Activated CD8-positive, alpha-beta T cell treated with anti-CD3 and anti-CD28 coated beads, Interleukin-2, amount 10 ng/mL, durations not matched to agents 7 days and 5 days (primary cell): ENCODE measurements around the gene COLEC11. TPM values are rescaled to one million over a fixed set of nuclear protein-coding genes. Genes with fewer than 3 reads are reported as not detected.
"Not testable (repeated sequence)": the region's sequence is repeated elsewhere in the genome, so short reads cannot be mapped to it uniquely, and the experiment has no call there.

Experiments used
- ATAC-seq: fragments of 150-1000 bp; cut with Tn5 transposase; one replicate; pipeline ENCODE4 v1.10.0; 2021; ENCODE audit warnings: moderate library complexity
- CTCF ChIA-PET: fragments of 350-600 bp; sonication (Branson Sonifier 250); formaldehyde crosslinking; loops from one replicate; lab custom pipeline; 2021; ENCODE audit warnings: antibody characterized with exemption; lab: Charles Lee
- POLR2A ChIA-PET: fragments of 350-600 bp; sonication (Branson Sonifier 250); formaldehyde crosslinking; loops from one replicate; lab custom pipeline; 2021; ENCODE audit warnings: antibody characterized with exemption; lab: Charles Lee
- DNase-seq: peaks from one replicate; pipeline ENCODE4 v3.0.0-alpha.2; 2020
- H3K27ac Mint-ChIP-seq: one replicate; pipeline ENCODE4 v1.8.0; 2021; ENCODE audit warnings: mild to moderate bottlenecking, mixed read lengths
- H3K27me3 Mint-ChIP-seq: one replicate; pipeline ENCODE4 v1.8.0; 2021; ENCODE audit warnings: low read depth, mixed read lengths
- H3K36me3 Mint-ChIP-seq: one replicate; pipeline ENCODE4 v1.8.0; 2021; ENCODE audit warnings: low read depth, mixed read lengths
- H3K4me1 Mint-ChIP-seq: one replicate; pipeline ENCODE4 v1.8.0; 2021; ENCODE audit warnings: low read depth, mixed read lengths
- H3K4me3 Mint-ChIP-seq: one replicate; pipeline ENCODE4 v1.8.0; 2021; ENCODE audit warnings: mild to moderate bottlenecking, mixed read lengths
- H3K9me3 Mint-ChIP-seq: one replicate; pipeline ENCODE4 v1.8.0; 2022; ENCODE audit warnings: mixed read lengths; ENCODE audit not compliant: insufficient read depth
- total RNA-seq, 2 experiments: library from RNA; stranded (reverse); gene quantifications; one replicate each; pipeline ENCODE4 v1.2.3, GENCODE V29; 2021

Gene COLEC11
- total RNA-seq, 2 experiments from 2014 or later = not detected

DNA sequence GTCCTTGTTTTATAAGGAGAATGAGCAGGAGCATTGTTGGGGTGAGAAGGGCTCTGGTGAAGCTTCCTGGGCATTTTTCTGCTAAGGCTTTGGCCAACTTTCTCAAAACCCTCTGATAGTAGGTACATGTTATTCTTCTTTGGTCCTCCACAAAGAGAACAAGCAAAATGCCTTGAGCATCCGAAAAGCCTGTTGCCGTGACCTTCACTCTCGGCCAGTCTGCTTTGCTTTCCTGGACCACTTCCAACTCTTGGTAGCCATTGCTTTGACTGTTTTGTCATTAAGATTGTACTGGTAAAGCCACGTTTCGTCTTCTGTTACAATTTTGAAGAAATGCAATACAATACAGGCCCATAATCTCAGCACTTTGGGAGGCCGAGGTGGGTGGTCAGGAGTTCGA is 35.7 kb downstream of the COLEC11 start:
- Mint-ChIP-seq H3K27ac (no peak overlapping the region), H3K27me3 (no peaks in the 10 kb centered on the region), H3K4me1 (no peaks in the 10 kb centered on the region), H3K4me3 (no peak overlapping the region), H3K9me3 (no peaks in the 10 kb centered on the region), H3K36me3 (no peaks in the 10 kb centered on the region)
- POLR2A ChIA-PET = no interaction called here
- CTCF ChIA-PET = no interaction called here
- ATAC-seq = no peak
- no peak for DNase-seq

DNA sequence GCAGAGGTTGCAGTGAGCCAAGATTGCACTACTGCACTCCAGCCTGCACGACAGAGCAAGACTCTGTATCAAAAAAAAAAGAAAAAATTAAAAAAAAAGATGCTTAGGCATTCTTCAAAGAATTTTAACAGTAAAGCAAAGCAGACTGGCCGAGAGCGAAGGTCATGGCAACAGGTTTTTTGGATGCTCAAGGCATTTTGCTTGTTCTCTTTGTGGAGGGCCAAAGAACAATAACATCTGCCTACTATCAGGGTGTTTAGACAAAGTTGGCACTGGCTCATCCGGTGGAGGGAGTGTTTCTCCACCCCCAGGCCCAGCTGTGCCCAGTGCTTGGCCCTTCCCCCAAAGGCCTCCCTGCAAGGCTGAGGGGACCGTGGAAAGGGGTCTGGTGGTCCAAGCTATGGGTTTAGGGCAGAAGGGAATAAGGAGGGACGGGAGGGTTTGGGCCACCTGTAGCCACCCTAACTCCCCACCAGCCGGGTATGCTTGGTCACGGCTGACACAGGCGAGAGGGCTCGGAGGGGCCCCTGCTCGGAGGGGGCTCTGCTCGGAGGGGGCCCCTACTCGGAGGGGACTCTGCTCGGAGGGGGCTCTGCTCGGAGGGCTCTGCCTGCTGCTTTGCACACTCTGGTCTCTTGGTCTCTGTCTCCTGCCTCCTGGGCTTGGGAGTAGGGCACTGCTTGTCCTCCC is 36.4 kb downstream of the COLEC11 start:
- POLR2A ChIA-PET = no interaction called here

DNA sequence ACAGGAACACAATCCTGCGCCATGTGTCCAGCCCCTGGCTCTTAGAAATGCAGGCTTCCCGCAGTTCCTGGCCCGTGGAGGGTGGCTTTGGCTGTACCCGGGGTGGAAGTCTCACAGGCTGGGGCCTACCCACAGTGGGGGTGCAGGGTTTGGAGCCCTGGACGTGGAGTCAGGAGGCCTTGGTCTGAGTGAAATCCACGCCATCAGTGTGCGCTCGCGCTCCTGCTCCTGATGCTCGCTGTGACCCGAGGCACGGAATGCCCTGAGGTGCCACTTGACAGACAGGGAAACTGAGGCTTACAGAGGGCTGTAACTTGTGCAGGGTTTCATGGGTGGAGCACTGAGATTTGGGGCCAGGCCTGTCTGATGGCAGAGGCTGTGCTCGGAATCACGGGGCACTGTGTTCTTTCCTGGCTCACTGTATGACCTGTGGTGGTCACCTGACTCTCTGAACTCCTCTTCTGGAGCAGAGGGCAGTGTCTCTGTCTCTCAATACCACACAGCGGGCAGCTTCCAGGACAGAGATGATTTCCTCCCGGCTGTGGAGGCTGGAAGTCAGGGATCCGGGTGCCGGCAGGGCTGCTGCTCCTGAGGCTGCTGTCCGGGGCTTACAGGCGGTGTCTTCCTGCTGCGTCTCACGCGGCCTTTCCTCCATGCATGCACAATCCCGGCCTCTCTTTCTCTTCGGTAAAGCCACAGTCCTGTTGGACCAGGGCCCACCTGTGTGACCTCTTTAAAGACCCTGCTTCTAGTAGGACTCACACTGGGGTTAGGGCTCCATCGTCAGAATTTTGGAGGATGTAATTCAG is 37.1 kb downstream of the COLEC11 start:
- H3K9me3 Mint-ChIP-seq = no peaks in the 10 kb centered on the region
- no peak for DNase-seq
- H3K27ac Mint-ChIP-seq = no peak overlapping the region
- no peaks in the 10 kb centered on the region for H3K4me1 Mint-ChIP-seq
- no peaks in the 10 kb centered on the region for H3K36me3 Mint-ChIP-seq
- H3K4me3 Mint-ChIP-seq = no peak overlapping the region
- ChIA-PET POLR2A (no interaction called here), CTCF (no interaction called here)
- no peak for ATAC-seq
- no peaks in the 10 kb centered on the region for H3K27me3 Mint-ChIP-seq

More for the DNA sequence above, 36.4 kb downstream of the COLEC11 start:
- Mint-ChIP-seq H3K27me3 (no peaks in the 10 kb centered on the region), H3K4me1 (no peaks in the 10 kb centered on the region), H3K4me3 (no peak overlapping the region), H3K9me3 (no peaks in the 10 kb centered on the region), H3K36me3 (no peaks in the 10 kb centered on the region), H3K27ac (no peak overlapping the region)
- CTCF ChIA-PET = no interaction called here
- ATAC-seq (no peak), DNase-seq (no peak)

DNA sequence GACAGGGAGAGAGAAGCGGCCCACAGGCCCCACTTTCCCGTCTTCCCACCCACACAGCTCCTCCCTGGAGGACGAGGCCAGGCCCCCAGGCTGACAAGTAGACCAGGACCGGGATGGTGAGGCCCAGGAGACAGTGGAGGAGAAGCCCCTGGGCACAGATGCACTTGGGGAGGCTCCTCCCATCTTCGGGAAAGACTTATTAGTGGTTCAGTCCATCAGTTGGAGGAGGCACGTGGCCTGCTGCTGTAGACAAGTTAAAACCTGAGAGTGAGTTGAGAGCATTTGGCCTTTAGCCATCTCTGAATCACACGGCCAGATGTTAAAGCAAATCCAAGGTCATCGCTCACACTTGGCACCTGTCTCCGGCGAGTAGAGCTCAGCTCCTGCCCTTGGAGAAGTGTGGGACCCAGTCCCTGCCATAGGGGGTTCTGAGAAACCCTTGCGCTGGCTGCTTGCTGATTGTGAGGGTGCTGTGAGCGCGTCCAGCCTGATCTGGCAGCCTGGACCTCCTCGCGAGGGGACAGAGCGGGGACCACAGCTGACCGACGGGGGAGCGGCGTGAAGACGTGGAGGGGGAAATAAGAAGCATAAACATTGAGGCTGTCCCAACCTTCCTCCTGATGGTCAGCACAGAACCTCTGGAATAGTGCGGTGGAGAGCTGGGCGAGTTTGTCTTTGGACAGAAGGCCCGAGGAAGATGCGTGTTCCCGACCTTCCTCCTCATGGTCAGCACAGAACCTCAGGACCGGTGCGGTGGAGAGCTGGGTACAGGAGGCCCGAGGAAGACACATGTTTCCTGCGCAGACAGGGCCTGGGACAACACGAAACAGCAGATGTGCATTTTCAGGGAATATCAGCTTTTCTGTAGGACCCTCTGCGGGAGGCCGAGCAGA is 38.4 kb downstream of the COLEC11 start:
- no peak overlapping the region for H3K27ac Mint-ChIP-seq
- no peak for DNase-seq

DNA sequence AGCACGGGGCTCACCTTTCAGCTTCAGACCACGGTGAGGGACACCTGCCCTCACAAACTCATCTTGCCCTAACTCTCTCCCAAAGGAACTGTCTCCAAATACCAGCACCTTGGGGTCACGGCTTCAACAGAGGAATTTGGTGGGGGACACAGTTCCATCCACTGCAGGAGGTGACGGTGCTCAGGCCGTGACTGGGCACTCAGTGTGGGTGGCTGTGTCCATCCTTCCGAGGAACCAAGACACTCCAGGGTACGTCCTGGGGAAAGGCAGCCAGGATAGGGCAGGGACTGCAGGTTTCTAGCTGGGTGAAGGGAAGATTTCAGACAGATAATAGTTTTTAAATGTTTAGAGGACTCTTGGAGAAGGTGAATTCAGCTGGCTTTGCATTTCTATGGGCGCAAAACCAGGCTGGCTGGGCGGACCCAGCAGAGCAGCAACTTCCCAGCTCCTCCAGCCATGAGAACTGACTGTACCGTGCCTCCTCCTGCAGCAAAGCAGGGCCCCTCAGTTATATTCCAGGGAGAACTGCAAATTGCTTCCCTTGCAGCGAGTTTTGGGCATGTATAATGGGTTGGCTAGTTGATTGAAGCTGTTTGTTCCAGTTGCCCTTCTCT is 39.2 kb downstream of the COLEC11 start:
- Mint-ChIP-seq H3K4me1 (no peaks in the 10 kb centered on the region), H3K27ac (no peak overlapping the region), H3K27me3 (no peaks in the 10 kb centered on the region), H3K36me3 (no peaks in the 10 kb centered on the region), H3K9me3 (no peaks in the 10 kb centered on the region), H3K4me3 (no peak overlapping the region)
- DNase-seq (no peak), ATAC-seq (no peak)
- POLR2A ChIA-PET = no interaction called here
- CTCF ChIA-PET = no interaction called here

More for the DNA sequence above, 38.4 kb downstream of the COLEC11 start:
- POLR2A ChIA-PET = no interaction called here
- ATAC-seq = no peak
- Mint-ChIP-seq H3K4me3 (no peak overlapping the region), H3K27me3 (no peaks in the 10 kb centered on the region), H3K36me3 (no peaks in the 10 kb centered on the region), H3K4me1 (no peaks in the 10 kb centered on the region), H3K9me3 (no peaks in the 10 kb centered on the region)
- CTCF ChIA-PET = no interaction called here

DNA sequence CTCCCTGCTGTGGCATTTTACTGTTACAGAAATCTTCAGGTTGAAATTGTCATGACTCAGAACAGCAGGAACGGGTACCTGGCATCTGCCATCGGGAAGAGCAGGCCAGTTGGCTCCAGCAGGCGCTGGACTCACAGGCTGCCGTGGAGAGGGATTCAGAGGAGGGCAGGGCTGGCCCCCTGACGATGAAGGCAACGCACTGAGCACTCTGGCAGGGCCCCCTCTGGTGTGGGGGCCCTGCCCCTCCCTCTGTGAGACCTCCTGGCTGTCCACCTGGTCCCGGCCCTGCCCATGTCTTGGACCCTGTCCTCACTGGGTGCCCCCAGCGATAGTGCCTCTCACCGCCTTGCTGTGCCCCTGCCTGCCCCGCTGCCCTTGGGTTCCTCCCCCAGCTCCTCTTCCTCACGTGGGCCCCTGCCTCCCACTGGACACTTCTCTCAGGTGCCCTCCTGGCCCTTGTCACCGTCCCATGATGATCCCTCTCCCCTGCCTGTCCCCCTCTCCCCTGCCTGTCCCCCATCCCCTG is 39.7 kb downstream of the COLEC11 start:
- no peak for DNase-seq

DNA sequence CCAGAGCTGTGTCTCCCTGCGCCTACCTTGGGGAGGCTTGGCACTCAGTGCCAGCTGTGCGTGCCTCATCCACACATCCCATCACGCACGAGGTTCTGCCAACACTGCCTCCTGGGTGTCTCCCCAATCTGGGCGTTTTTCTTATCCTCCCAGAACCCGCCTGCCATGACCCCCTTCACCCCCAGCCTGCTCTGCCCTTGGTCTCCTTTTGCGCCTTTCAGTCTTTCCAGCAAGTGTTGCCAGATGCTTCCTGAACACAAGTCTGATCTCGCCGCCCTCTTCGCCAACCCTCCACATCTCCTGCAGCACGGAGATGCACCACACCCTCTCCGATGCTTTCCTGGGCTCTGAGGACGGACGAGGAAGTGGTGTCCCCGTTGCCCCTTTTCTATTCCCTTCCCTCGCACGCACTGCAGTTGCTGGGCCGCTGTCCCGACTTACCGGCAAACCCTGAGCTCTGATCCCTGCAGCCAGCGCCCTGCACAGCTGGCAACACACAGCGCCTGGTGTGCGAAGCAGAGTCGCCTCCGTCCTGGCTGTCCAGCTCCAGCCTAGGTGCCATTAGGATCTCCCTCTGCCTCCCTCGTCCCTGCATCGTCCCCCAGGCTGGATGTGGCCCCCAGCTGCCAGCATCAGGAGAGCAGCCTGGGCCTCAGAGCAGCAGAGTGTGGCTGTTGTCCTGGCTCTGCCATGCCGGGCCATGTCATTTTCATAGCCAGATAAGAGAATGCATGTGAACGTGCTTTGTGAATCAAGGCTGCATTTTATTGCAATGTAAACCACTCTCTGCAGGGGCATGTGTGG is 40.5 kb downstream of the COLEC11 start:
- no peaks in the 10 kb centered on the region for H3K27me3 Mint-ChIP-seq
- no peak for ATAC-seq
- H3K9me3 Mint-ChIP-seq = no peaks in the 10 kb centered on the region
- no peak overlapping the region for H3K27ac Mint-ChIP-seq
- no peaks in the 10 kb centered on the region for H3K36me3 Mint-ChIP-seq
- no peaks in the 10 kb centered on the region for H3K4me1 Mint-ChIP-seq
- POLR2A ChIA-PET = no interaction called here
- CTCF ChIA-PET = no interaction called here
- no peak for DNase-seq
- no peak overlapping the region for H3K4me3 Mint-ChIP-seq

More for the DNA sequence above, 39.7 kb downstream of the COLEC11 start:
- ChIA-PET POLR2A (no interaction called here), CTCF (no interaction called here)
- Mint-ChIP-seq H3K4me1 (no peaks in the 10 kb centered on the region), H3K36me3 (no peaks in the 10 kb centered on the region), H3K9me3 (no peaks in the 10 kb centered on the region), H3K27me3 (no peaks in the 10 kb centered on the region), H3K27ac (no peak overlapping the region), H3K4me3 (no peak overlapping the region)
- ATAC-seq = no peak

DNA sequence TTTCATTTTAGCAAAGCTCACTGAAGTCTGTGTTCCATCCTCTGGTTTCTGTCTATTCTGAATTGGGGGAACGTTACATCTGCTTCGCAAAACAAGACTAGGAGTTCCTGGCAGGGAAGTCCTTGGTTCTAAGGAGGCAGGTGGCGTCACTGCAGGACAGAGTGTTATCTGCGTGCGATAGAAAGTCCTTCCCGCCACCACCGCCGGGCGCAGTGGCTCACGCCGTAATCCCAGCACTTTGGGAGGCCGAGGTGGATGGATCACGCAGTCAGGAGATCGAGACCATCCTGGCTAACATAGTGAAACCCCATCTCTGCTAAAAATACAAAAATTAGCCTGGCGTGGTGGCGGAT is 41.0 kb downstream of the COLEC11 start:
- POLR2A ChIA-PET, H3K4me1 Mint-ChIP-seq, H3K27me3 Mint-ChIP-seq, H3K36me3 Mint-ChIP-seq, H3K27ac Mint-ChIP-seq, DNase-seq, ATAC-seq, H3K9me3 Mint-ChIP-seq, H3K4me3 Mint-ChIP-seq, CTCF ChIA-PET: not testable (repeated sequence)

DNA sequence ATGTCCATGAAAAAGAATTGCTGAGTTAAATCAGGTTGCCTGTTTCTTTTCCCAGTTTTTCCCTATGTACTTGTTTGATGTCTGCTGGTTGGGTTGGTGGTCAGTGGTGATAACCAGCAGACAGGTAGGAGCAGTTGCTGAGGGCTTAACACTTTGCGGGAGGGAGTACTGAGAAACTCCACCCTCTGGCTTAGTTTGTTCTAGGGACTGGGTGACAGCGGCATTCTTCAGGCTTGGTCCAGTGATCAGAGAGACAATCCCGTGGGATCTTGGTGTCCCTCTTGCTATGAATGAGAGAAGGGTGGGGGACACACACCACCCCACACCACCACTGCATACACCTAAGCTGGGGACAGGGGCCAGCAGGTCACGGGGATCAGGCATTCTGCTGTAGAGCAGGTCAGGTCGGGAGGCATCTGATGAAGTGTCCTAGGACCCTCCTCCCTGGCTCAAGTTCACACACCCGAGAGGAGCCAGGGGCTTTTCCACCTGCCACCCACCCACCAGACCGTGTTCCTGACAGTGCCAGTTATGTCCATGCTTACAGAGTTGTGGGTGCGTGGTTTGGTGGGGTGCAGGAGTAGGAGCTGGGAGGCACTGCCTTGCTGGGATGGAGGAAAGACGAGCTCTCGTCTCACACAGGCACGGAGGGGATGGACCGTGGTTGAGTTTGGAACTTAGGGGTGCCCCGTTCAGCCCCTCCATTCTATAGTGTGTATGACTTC is 41.8 kb downstream of the COLEC11 start:
- H3K27me3 Mint-ChIP-seq = no peaks in the 10 kb centered on the region
- ChIA-PET CTCF (no interaction called here), POLR2A (no interaction called here)
- no peaks in the 10 kb centered on the region for H3K4me1 Mint-ChIP-seq
- no peaks in the 10 kb centered on the region for H3K9me3 Mint-ChIP-seq
- H3K4me3 Mint-ChIP-seq = no peak overlapping the region
- no peaks in the 10 kb centered on the region for H3K36me3 Mint-ChIP-seq
- no peak for ATAC-seq
- no peak for DNase-seq
- H3K27ac Mint-ChIP-seq = no peak overlapping the region

DNA sequence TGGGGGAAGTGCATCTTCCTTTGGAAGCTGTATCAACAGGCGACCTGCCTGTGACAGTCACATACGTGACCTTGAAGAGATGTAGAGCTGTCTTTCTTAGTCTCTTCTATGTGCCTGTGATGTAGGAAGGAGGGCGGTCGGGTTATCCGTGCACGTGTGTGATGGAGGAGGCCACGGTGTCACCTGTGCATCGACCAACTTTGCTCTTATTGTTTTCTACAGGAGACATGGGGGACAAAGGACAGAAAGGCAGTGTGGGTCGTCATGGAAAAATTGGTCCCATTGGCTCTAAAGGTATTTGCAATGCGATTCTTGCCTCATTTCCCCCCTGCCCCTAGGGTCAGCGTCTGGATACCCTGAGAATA is 42.4 kb downstream of the COLEC11 start:
- CTCF ChIA-PET = no interaction called here
- H3K9me3 Mint-ChIP-seq = no peaks in the 10 kb centered on the region
- no peak for ATAC-seq
- H3K36me3 Mint-ChIP-seq = no peaks in the 10 kb centered on the region
- H3K4me3 Mint-ChIP-seq = no peak overlapping the region
- no peak overlapping the region for H3K27ac Mint-ChIP-seq
- no peak for DNase-seq
- POLR2A ChIA-PET = no interaction called here
- H3K4me1 Mint-ChIP-seq = no peaks in the 10 kb centered on the region
- no peaks in the 10 kb centered on the region for H3K27me3 Mint-ChIP-seq
